Endothelial cell of umbilical vein (primary cell): Measurements from ENCODE around the gene FKBP2. TPM values are rescaled to one million over a fixed set of nuclear protein-coding genes. Genes with fewer than 3 reads are reported as not detected.

Source experiments
- BruUV-seq: library from RNA; stranded (reverse); fragments of 400-500 nt; replicated peaks from 2 replicates; lab custom pipeline; 2021; lab: Mats Ljungman, UMichigan
- CTCF ChIA-PET: fragments of 300-600, 350-600 bp; sonication (Branson Sonifier 250); formaldehyde crosslinking; loops from one replicate; lab custom pipeline; 2021; ENCODE audit warnings: antibody characterized with exemption, inconsistent platforms; lab: Charles Lee
- POLR2A ChIA-PET: fragments of 300-600, 350-600 bp; sonication (Branson Sonifier 250); formaldehyde crosslinking; loops from one replicate; lab custom pipeline; 2021; ENCODE audit warnings: antibody characterized with exemption, inconsistent platforms; lab: Charles Lee
- DNase-seq: peaks from one replicate; pipeline ENCODE4 v3.0.0-alpha.2; 2011; ENCODE audit warnings: low read depth, low spot score
- FAIRE-seq: peaks from 2 replicates; lab custom pipeline; 2011; peaks lifted over from hg19 to GRCh38; lab: Jason Lieb, UNC
- H2AFZ ChIP-seq: 2 replicates; pipeline ENCODE4 v1.6.0; 2012; ENCODE audit warnings: low read depth, low read length, control low read depth, inconsistent platforms
- H3K27ac ChIP-seq: 2 replicates; pipeline ENCODE4 v1.5.1; 2011; ENCODE audit warnings: low read depth, mild to moderate bottlenecking, control low read depth, low read length, moderate library complexity; ENCODE audit not compliant: insufficient read depth
- H3K27me3 ChIP-seq, 2 experiments: 2 replicates each; pipeline versions ENCODE4 v1.6.0 to v1.6.1; 2011; ENCODE audit warnings: low read length in 2 of 2, mixed read lengths in 1 of 2; ENCODE audit not compliant: control insufficient read depth in 2 of 2, insufficient read depth in 2 of 2
- H3K36me3 ChIP-seq, 2 experiments: 2 replicates in 1 of 2; 3 replicates in 1 of 2; pipeline ENCODE4 v1.5.1; 2011; ENCODE audit warnings: low read length in 2 of 2, mild to moderate bottlenecking in 1 of 2, moderate library complexity in 1 of 2; ENCODE audit not compliant: control insufficient read depth in 2 of 2, insufficient read depth in 2 of 2; ENCODE audit errors: extremely low read depth in 1 of 2
- H3K4me1 ChIP-seq: 3 replicates; pipeline ENCODE4 v1.5.1; 2011; ENCODE audit warnings: mild to moderate bottlenecking, low read length; ENCODE audit not compliant: control insufficient read depth, insufficient read depth; ENCODE audit errors: extremely low read depth
- H3K4me2 ChIP-seq: 2 replicates; pipeline ENCODE4 v1.6.1; 2011; ENCODE audit warnings: low read length, control low read depth, mixed read lengths; ENCODE audit not compliant: insufficient read depth
- H3K4me3 ChIP-seq, 3 experiments: fragments of 200-600 bp in 1 of 3; sonication (generic), shearing (Covaris generic) in 1 of 3; replicated peaks in 1 of 3; 2 replicates each; pipeline ENCODE4 v1.5.1; 2011 to 2016; ENCODE audit warnings: control low read depth in 3 of 3, low read length in 3 of 3, mild to moderate bottlenecking in 2 of 3, inconsistent platforms in 1 of 3, low read depth in 1 of 3, moderate library complexity in 1 of 3; ENCODE audit not compliant: insufficient read depth in 1 of 3
- H3K79me2 ChIP-seq: 2 replicates; pipeline ENCODE4 v1.6.0; 2012; ENCODE audit warnings: low read length, inconsistent platforms; ENCODE audit not compliant: control insufficient read depth, insufficient read depth
- H3K9ac ChIP-seq: replicated peaks from 2 replicates; pipeline ENCODE3; 2011; ENCODE audit warnings: low read length, control low read depth; ENCODE audit not compliant: insufficient read depth; ENCODE audit errors: extremely low read depth
- H3K9me1 ChIP-seq: replicated peaks from 3 replicates; pipeline ENCODE4 v1.6.0; 2011; ENCODE audit warnings: mild to moderate bottlenecking, low read length; ENCODE audit not compliant: control insufficient read depth, insufficient read depth; ENCODE audit errors: extremely low read depth
- H3K9me3 ChIP-seq: replicated peaks from 2 replicates; pipeline ENCODE4 v1.5.1; 2012; ENCODE audit warnings: low read length, inconsistent platforms; ENCODE audit not compliant: control insufficient read depth, insufficient read depth
- H4K20me1 ChIP-seq: replicated peaks from 2 replicates; pipeline ENCODE3; 2011; ENCODE audit warnings: mild to moderate bottlenecking, low read length; ENCODE audit not compliant: control insufficient read depth, insufficient read depth; ENCODE audit errors: extremely low read depth
- CTCF ChIP-seq, 2 donors: IDR thresholded peaks; 1 replicate in 1 of 2; 2 replicates in 1 of 2; pipeline ENCODE4 v1.5.1; 2011; ENCODE audit warnings: low read length in 2 of 2, mild to moderate bottlenecking in 2 of 2, moderate library complexity in 2 of 2, control low read depth in 1 of 2, inconsistent platforms in 1 of 2, low read depth in 1 of 2; ENCODE audit not compliant: insufficient read depth in 1 of 2; ENCODE audit errors: extremely low read depth in 1 of 2
- EZH2 ChIP-seq: IDR thresholded peaks from 2 replicates; pipeline ENCODE4 v1.6.1; 2012; ENCODE audit warnings: borderline replicate concordance, low read depth, mild to moderate bottlenecking, moderate library complexity, low read length, inconsistent platforms; ENCODE audit not compliant: severe bottlenecking
- FOS ChIP-seq: IDR thresholded peaks from 2 replicates; pipeline ENCODE4 v1.6.1; 2011; ENCODE audit warnings: mild to moderate bottlenecking, low read length, moderate library complexity, borderline replicate concordance; ENCODE audit not compliant: insufficient read depth
- GATA2 ChIP-seq: IDR thresholded peaks from 2 replicates; pipeline ENCODE4 v1.7.0; 2011; ENCODE audit warnings: low read depth, mild to moderate bottlenecking, moderate library complexity, mixed read lengths, low read length; ENCODE audit not compliant: insufficient read length, insufficient read depth
- JUN ChIP-seq: IDR thresholded peaks from 2 replicates; pipeline ENCODE4 v1.6.1; 2011; ENCODE audit warnings: borderline replicate concordance, low read depth; ENCODE audit not compliant: insufficient read length, insufficient read depth
- MAX ChIP-seq: IDR thresholded peaks from 2 replicates; pipeline ENCODE4 v1.6.1; 2011; ENCODE audit not compliant: insufficient read depth, insufficient read length
- MYC ChIP-seq: IDR thresholded peaks from one replicate; pipeline ENCODE4 v1.6.1; 2011; ENCODE audit warnings: mild to moderate bottlenecking, low read depth, low read length
- POLR2A ChIP-seq: IDR thresholded peaks from 2 replicates; pipeline ENCODE4 v1.6.1; 2012; ENCODE audit warnings: low read depth, mild to moderate bottlenecking, control low read depth, low read length
- POLR2AphosphoS5 ChIP-seq: IDR thresholded peaks from 2 replicates; pipeline ENCODE4 v1.6.1; 2012; ENCODE audit warnings: low read depth, mild to moderate bottlenecking, control low read depth, low read length, moderate library complexity; ENCODE audit not compliant: insufficient read depth
- dilution Hi-C: fragments of 300-500 bp; cut with MboI; formaldehyde crosslinking; loops from one replicate; pipeline ENCODE4 v1.15.0; 2019; ENCODE audit warnings: low sequenced_read_pairs; ENCODE audit not compliant: extremely low pct_ligation_motif_present
- intact Hi-C: fragments of 100-400 bp; cut with micrococcal nuclease; formaldehyde crosslinking; loops from one replicate; pipeline ENCODE4 v1.10.0; 2022
- polyA plus RNA-seq, 4 experiments: library from polyadenylated mRNA; depleted of rRNA in 3 of 4; stranded (reverse) in 3 of 4; unstranded in 1 of 4; fragments of >200 nt; gene quantifications; 2 replicates each; pipeline versions ENCODE4 v1.2.1 to v1.2.3, GENCODE V29; 2011 to 2012; ENCODE audit warnings: missing spikeins in 1 of 4
- total RNA-seq: library from RNA; stranded (reverse); gene quantifications from 2 replicates; pipeline ENCODE4 v1.2.3, GENCODE V29; 2021

FKBP2 gene
- total and polyA plus RNA-seq, 2 donors (not counting 3 experiments of a cell fraction or from before 2014, with no cell fraction given) = 48.5 to 74.4 TPM

GRCh38 chr11:64256300-64256699, 15.4 kb downstream of the FKBP2 start:
- H3K27me3 ChIP-seq = no peaks in the 10 kb centered on the region
- peaks cover 32% of the 10 kb centered on the region for H3K79me2 ChIP-seq
- FAIRE-seq = no peak
- POLR2A ChIA-PET = no interaction called here
- H2AFZ ChIP-seq = no peak overlapping the region
- intact Hi-C loops = no loop called here
- no TSS peak for BruUV-seq
- H3K9me1 ChIP-seq = no peaks in the 10 kb centered on the region
- no peak for DNase-seq
- CTCF ChIA-PET = interaction anchor here (0.9 to 1.5 kb wide), 3 partner anchors 13 to 52 kb away, joined by 4 to 5 read pairs (median 4); no protein-coding TSS in a partner anchor
- TF ChIP-seq MYC (no peak), POLR2AphosphoS5 (no peak), JUN (no peak), MAX (no peak), GATA2 (no peak), CTCF (IDR thresholded peaks at IDR 0.05; ENCODE audit: extremely low read depth in 1 of 2, insufficient read depth in 1 of 2, low read depth in 1 of 2, low read length in 2 of 2) (no peak), EZH2 (no peak), POLR2A (no peak), FOS (no peak)
- peaks cover 14% of the 10 kb centered on the region for H3K4me1 ChIP-seq
- dilution Hi-C loops = no loop called here
- H3K27ac ChIP-seq = no peak overlapping the region
- no peak overlapping the region for H3K4me3 ChIP-seq
- no peak overlapping the region for H3K4me2 ChIP-seq
- H3K9ac ChIP-seq = no peak overlapping the region
- H3K36me3 ChIP-seq = peaks cover 15 to 38% of the 10 kb centered on the region in 2 experiments
- no peaks in the 10 kb centered on the region for H4K20me1 ChIP-seq
- no peaks in the 10 kb centered on the region for H3K9me3 ChIP-seq
